A549 treated with GW870086 at 1 μM for 4 hours (cell line): ENCODE results near the gene SLC35A2. TPM values are rescaled to one million over a fixed set of nuclear protein-coding genes. Genes with fewer than 3 reads are reported as not detected.

Source experiments
- total RNA-seq: library from RNA; stranded (reverse); fragments of 200-300 nt; extraction: Qiagen RNA extraction; gene quantifications from 5 replicates; pipeline ENCODE4 v1.2.3, GENCODE V29; 2022; ENCODE audit warnings: low read depth

Gene SLC35A2
- 52.9 to 70.1 TPM (median 68.5 TPM) in 5 replicates for total RNA-seq

GRCh38 chrX:48911412-48912182 lies at the start of gene SLC35A2:
TSS of gene SLC35A2 (minus strand) at chrX:48911646. CDS start at chrX:48911636, 10 bp downstream.

DNA sequence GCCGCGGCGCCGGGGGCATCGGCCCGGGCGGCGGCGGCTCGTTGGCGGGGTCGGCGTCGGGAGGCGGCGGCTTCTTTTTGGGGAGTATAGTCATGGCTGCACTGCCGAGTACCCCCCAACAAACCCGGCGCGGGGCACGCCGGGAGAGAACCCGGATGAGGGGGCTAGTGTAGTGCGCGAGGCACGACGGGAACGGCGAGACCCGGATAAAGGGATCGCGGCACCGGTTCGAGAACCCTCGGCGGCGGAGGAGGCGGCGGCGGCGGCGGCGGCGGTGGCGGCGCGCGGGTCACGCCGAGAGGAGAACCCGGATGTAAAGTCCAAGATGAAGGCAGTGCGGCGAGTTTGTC lies 46.0 kb upstream of the SLC35A2 start, which contains the start of gene OTUD5:
TSS of gene OTUD5 (minus strand) at position 131 of the 350 bp plus-strand sequence. CDS start at position 94, 37 bp downstream.

GRCh38 chrX:48918643-48919340 lies 7.3 kb upstream of the SLC35A2 start, which contains the start of gene PIM2:
TSS of gene PIM2 (minus strand) at chrX:48919024. CDS start at chrX:48918834, 190 bp downstream.

DNA sequence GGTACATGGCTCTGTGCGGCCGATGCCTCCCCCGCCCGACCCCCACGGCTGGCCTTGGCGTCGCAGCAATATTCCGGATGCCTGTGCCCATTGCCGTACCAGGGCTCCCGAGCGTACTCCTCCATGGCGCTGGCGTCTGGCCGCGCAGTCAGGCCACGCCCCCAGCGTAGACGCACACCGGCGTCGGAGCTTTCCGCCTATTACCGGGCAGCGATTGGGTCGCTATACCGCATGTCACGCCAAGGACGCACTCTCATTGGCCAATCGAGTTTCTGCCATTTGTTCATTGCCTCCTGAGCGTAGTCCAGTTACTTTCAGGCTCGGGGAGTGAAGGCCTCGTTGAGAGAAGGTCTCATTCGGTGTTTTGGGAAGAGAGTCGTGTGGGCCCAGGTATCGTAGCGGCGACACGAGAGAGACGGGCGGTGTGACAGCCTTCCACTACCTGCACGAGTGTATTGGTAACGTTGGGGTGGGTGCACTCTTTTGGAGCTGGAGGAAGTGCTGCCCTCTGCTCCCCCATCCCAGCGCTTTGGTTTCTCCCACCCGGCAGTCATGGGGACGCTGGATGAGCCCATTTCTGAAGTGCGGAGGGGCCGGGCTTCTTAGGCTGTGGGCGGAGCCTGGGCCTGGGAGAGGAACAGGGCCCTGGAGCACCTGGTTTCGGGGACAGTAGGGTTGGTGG lies 13.7 kb downstream of the SLC35A2 start, which contains the start of the genes PQBP1 and TIMM17B:
TSS of gene PQBP1 (plus strand) at position 306 of the 682 bp plus-strand sequence. CDS start 580 bp downstream, outside the sequence.
TSS of gene TIMM17B (minus strand) at position 144 of the 682 bp plus-strand sequence. CDS start at position 125, 19 bp downstream.

Other genes with a start within 250 kb of the SLC35A2 start
- 0.15 to 0.34 TPM (median 0.19 TPM) in 5 replicates for gene WAS, start 227.8 kb downstream of the SLC35A2 start, total RNA-seq
- 18.8 to 23.2 TPM (median 21.9 TPM) in 5 replicates for gene SUV39H1, start 214.9 kb downstream of the SLC35A2 start, total RNA-seq
- gene GLOD5, start 149.9 kb downstream of the SLC35A2 start, total RNA-seq = not detected in 5 replicates
- gene GATA1, start 125.1 kb downstream of the SLC35A2 start, total RNA-seq = not detected in 5 replicates
- 22.8 to 30.3 TPM (median 29.1 TPM) in 5 replicates for gene HDAC6, start 109.6 kb downstream of the SLC35A2 start, total RNA-seq
- 0.20 TPM in 1 of 5 replicates, not detected in the others for gene ERAS, start 85.1 kb downstream of the SLC35A2 start, total RNA-seq
- 25.1 to 49.0 TPM (median 43.6 TPM) in 5 replicates for gene PCSK1N, start 76.0 kb downstream of the SLC35A2 start, total RNA-seq
- gene TIMM17B, start 13.9 kb downstream of the SLC35A2 start, total RNA-seq = 90.7 to 108 TPM (median 98.6 TPM) in 5 replicates
- gene PQBP1, start 13.7 kb downstream of the SLC35A2 start, total RNA-seq = 88.0 to 104 TPM (median 92.5 TPM) in 5 replicates
- 8.4 to 10.8 TPM (median 10.3 TPM) in 5 replicates for gene PIM2, start 7.4 kb upstream of the SLC35A2 start, total RNA-seq
- 55.5 to 63.8 TPM (median 61.3 TPM) in 5 replicates for gene OTUD5, start 46.0 kb upstream of the SLC35A2 start, total RNA-seq
- 0.72 to 1.2 TPM (median 1.1 TPM) in 5 replicates for gene KCND1, start 60.2 kb upstream of the SLC35A2 start, total RNA-seq
- gene GRIPAP1, start 90.6 kb upstream of the SLC35A2 start, total RNA-seq = 15.9 to 20.9 TPM (median 20.1 TPM) in 5 replicates
- gene TFE3, start 131.7 kb upstream of the SLC35A2 start, total RNA-seq = 39.9 to 51.9 TPM (median 50.8 TPM) in 5 replicates
- gene CCDC120, start 147.4 kb upstream of the SLC35A2 start, total RNA-seq = 2.6 to 4.0 TPM (median 3.2 TPM) in 5 replicates
- 37.2 to 44.9 TPM (median 40.9 TPM) in 5 replicates for gene PRAF2, start 162.4 kb upstream of the SLC35A2 start, total RNA-seq
- 48.8 to 57.2 TPM (median 52.2 TPM) in 5 replicates for gene WDR45, start 168.2 kb upstream of the SLC35A2 start, total RNA-seq
- gene GPKOW, start 212.1 kb upstream of the SLC35A2 start, total RNA-seq = 20.9 to 25.2 TPM (median 24.4 TPM) in 5 replicates